Measurements from ENCODE around the gene DYNC2I2.
"Not testable (repeated sequence)": the region's sequence is repeated elsewhere in the genome, so short reads cannot be mapped to it uniquely, and the experiment has no call there.

DYNC2I2 gene

DNA sequence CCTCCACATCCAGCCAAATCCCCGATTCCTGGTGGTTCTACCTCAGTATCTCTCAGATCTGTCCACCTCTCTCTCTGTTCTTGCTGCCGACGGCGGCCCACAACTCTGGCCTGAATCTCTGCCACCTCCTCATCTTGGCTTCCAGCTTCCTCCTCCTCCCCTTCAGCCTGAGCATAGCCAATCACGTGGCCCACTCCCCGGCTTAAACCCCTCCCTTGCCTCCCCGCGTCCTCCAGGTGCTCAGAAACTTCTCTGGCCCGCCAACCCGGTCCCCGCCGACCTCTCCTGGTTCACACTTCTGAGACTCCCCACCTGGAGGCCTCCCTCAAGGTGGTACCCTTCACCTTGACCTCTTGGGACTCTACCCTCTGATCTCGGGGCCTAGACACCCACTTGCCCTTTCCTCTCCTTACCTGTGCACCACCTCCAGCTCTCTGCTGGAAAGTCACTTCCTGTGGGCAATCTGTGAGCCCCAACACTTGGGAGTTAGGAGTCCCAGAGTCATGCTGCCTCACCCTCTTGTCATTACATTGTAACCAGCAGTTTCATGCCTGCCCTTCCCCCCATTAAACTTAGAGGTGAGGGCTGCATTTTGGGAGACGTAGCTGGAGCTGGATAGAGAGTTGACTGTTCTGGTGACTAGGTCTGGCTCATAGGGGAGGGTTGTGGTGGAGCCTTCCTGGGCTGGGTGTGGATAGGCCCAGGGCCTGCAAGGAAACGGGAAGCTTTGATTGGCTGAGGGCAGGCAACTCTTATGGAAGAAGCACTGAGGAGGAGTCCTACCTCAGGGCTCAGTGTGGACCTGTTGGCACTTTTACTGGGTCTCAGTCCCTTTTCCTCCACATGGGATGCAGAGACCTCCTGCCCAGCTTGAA, 27.9 kb upstream of the DYNC2I2 start:
- H3K4me3 ChIP-seq (ENCODE audit: low read depth, low read length), result peak overlapping the region; percentile 97
- TF ChIP-seq CTCF (IDR thresholded peaks at IDR 0.05; ENCODE audit: control insufficient read depth, extremely low read depth, insufficient read depth), result no peak
- peak; percentile 85 for DNase-seq (ENCODE audit: low read depth)

DNA sequence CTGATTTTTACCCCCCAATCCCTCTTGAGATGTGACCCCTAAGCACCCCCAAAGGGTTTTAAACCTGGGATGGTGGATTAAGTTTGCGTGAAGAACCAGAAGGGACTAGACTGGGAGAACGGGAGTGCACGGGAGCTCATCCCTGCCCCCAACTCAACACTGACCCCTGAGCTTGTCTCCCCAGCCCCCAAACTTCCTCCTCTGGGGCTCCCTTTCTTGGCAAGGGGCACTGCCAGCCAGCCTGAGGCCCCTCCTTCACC, 27.3 kb upstream of the DYNC2I2 start:
- TF ChIP-seq CTCF (IDR thresholded peaks at IDR 0.05; ENCODE audit: control insufficient read depth, extremely low read depth, insufficient read depth), result no peak
- DNase-seq (ENCODE audit: low read depth), result no peak
- peak overlapping the region; percentile 97 for H3K4me3 ChIP-seq (ENCODE audit: low read depth, low read length)

- H3K4me3 ChIP-seq (ENCODE audit: low read depth, low read length), result peak overlapping the region; percentile 97
- no peak for TF ChIP-seq CTCF (IDR thresholded peaks at IDR 0.05; ENCODE audit: control insufficient read depth, extremely low read depth, insufficient read depth)
- DNase-seq (ENCODE audit: low read depth), result no peak
These were observed 26.9 kb upstream of the DYNC2I2 start for GRCh38 chr9:128683340-128684064.

DNA sequence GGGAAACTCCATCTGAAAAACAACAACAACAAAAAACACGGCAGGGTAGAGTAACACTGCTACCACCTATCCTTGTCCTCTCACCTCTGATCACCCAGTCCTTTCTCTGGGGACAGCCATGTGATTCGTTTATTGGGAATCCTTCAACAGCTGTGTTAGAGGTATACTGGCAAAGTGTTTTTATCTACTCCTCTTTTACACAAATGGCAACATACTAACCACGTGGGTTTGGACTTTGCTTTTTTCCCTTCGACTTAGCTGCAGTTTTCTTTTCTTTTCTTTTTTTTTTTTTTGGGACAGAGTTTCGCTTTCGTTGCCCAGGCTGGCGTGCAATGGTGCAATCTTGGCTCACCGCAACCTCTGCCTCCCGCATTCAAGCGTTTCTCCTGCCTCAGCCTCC, 21.1 kb upstream of the DYNC2I2 start:
- no peak for TF ChIP-seq CTCF (IDR thresholded peaks at IDR 0.05; ENCODE audit: control insufficient read depth, extremely low read depth, insufficient read depth)
- no peak overlapping the region for H3K4me3 ChIP-seq (ENCODE audit: low read depth, low read length)
- no peak for DNase-seq (ENCODE audit: low read depth)

DNA sequence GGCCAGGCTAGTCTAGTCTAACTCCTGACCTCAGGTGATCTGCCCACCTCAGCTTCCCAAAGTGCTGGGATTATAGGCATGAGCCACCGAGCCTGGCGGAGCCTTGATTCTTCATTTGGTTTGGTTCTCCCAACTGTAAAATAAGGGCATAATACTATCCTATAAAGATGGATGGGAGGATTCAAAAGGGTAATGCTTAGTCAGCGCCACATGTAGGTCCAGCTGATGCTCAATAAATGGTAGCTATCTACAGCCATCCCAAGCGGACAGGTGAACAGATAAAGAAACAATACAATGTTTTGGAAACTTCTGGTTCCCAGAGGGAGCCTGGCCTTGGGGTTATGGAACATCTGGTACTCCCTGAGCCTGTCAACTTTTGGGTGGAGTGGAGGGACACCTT, 18.7 kb upstream of the DYNC2I2 start:
- DNase-seq (ENCODE audit: low read depth), result no peak
- H3K4me3 ChIP-seq (ENCODE audit: low read depth, low read length), result no peak overlapping the region
- TF ChIP-seq CTCF (IDR thresholded peaks at IDR 0.05; ENCODE audit: control insufficient read depth, extremely low read depth, insufficient read depth), result no peak

DNA sequence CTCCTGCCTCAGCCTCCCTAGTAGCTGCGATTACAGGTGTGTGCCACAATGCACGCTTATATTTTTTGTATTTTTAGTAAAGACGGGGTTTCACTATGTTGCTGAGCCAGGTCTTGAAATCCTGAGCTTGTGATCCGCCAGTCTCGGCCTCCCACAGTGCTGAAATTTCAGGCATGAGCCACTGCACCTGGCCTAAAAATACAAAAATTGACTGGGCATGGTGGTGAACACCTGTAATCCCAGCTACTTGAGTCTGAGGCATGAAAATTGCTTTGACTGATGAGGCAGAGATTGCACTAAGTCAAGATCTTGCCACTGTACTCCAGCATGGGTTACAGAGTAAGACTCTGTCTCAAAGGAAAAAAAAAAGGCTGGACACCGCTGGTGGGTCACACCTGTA, 13.1 kb upstream of the DYNC2I2 start:
- no peak overlapping the region for H3K4me3 ChIP-seq (ENCODE audit: low read depth, low read length)
- no peak for DNase-seq (ENCODE audit: low read depth)
- no peak for TF ChIP-seq CTCF (IDR thresholded peaks at IDR 0.05; ENCODE audit: control insufficient read depth, extremely low read depth, insufficient read depth)

GRCh38 chr9:128666481-128666941, 9.9 kb upstream of the DYNC2I2 start:
- H3K4me3 ChIP-seq (ENCODE audit: low read depth, low read length); DNase-seq (ENCODE audit: low read depth): not testable (repeated sequence)
